Fibroblast of upper back skin (primary cell): ENCODE data around the gene ZBED4.
A peak's percentile ranks its signal among the peaks of the same experiment; 100 is the strongest.

Experiments used
- DNase-seq: peaks from one replicate; pipeline ENCODE4 v3.0.0-alpha.2; 2013

The ZBED4 gene

DNA sequence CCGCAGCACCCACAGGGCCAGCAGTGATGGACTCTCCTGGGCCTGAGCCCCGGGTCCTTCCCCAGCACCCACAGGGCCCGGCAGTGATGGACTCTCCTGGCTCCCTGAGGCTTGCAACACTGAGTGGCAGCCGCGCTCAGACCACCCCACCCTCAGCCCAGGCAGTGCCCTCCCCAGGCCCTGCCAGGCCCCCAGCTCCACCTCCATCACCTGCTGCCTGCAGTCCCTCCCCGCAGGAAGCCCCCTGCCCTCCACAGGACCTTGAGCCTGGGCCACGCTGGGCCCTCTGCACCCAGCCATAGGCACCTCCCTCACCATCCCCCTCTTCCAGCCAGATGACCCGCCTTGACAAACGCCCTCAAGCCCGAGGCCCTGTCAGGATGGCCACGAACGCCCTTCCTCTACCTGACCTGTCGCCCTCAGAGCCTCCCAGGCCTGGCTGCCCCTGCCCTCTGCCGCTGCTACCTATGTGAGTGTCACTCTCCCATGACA lies 53.2 kb downstream of the ZBED4 start:
- DNase-seq = no peak

- no peak for DNase-seq
These were observed 54.2 kb downstream of the ZBED4 start for GRCh38 chr22:49907807-49908206.

DNA sequence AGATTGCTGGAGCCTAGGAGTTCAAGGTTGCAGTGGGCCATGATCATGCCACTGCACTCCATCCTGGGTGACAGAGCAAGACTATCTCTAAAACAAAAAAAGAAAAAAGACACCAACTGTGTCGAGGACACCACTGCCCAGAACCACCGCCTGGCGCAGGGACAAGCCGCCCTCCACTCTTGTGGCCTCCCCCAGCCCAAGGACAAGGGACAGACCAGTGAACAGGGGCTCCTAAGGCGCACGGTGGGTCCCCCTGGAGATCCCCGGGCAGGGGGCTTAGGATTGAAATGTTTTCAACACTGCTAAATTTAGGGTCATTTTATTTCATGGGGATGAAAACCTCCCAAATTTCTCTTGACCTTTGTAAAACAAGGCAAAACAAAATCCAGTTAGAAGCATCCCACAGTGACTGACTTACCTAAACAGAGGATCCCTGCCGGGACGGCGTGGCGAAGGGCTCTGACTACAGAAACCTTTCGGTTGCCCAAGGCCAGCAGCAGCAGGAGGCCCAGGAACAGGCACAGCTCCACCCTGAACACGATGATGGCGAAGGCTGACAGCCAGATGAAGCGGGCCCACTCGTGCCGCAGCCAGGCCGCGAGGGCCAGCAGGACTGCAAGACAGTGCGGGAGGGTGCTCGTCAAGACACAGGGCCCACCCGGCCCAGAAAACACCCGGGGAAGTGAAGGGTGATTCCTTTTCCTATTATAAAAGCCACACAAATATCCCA lies 56.0 kb downstream of the ZBED4 start:
- DNase-seq = no peak

GRCh38 chr22:49910229-49911155 lies 56.8 kb downstream of the ZBED4 start:
- no peak for DNase-seq

GRCh38 chr22:49911881-49912625 lies 58.4 kb downstream of the ZBED4 start:
- DNase-seq = no peak

DNA sequence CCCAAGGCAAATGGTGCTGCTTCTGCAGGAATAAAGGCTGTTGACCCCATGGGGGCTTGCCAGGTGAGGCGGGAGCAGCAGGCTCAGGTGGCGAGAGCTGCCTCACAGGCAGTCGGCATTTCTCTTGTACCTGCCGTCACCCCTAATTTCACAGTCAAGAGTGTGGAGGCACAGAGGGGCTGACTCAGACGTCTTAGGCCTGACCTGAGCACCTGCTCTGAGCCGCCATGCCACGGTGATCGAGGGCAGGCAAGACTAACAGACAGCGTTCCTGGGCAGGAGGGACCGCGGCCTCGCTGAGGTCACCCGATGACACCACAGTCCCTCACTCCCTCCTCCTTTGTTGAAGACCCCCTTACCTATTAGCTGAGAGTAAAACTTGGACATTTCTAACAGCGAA lies 59.4 kb downstream of the ZBED4 start:
- DNase-seq = no peak

DNA sequence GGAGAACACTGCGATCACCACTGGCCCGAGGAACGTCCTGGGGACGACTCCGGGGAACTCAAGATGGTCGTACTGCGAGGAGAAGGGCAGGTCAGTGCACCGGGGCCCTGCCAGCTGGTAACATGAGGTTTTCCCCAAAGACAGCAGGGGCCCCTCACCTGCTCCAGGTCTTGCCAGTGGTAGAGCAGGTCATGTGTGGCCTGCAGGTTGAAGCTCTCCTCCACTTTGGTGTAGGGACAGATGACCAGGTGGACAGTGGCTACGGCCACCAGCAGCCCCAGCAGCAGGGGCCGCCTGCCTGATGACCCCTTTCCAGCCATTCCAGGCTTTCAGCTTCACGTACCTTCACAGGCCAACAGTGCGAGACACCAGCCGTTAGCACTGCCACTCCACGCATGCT lies 59.8 kb downstream of the ZBED4 start:
- DNase-seq = no peak

DNA sequence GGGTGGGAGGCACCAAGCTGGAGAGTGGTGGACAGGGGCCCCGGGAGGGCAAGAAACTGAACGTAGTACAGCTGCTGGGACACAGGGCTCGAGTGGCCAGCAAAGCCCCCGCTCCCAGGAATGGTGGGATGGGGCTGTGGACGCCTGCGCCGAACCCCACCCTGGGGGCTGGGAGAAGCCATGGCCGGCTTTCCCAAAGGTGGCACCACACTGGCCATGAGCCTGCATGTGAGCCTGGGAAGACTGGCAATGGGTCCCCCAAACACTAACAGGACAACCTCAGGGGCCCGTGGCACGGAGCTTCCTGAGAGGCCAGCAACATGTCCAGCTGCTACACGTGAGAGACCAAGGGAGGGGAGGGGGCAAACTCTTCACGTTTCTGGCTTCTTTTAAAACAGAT lies 60.6 kb downstream of the ZBED4 start:
- no peak for DNase-seq

GRCh38 chr22:49915610-49916009 lies 62.0 kb downstream of the ZBED4 start:
- no peak for DNase-seq

DNA sequence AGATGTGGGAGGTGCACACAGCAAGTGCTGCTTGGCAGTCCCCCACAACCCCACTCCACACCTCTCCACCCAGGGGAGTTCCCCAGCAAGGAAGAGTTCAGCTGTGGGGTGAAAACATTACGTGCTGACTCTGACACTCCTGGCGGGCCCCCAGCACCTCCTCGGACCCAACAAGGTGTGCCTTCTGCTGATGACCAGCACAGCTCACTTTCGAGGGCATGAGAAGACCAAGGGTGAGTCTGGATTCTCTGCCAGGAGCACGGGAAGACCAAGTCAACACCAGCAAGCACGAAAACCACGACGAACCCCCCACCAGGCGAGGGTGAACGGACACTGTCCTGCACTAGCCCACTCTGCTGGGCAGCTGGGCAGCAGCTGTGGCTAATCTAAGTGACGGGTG lies 63.2 kb downstream of the ZBED4 start:
- DNase-seq = no peak

- DNase-seq = peak; percentile 97
These were observed 64.6 kb downstream of the ZBED4 start, which contains the start of the genes ALG12 and CRELD2 for GRCh38 chr22:49917974-49918910. ALG12 (minus strand) TSS chr22:49918438; CDS start chr22:49913765, 4,673 bp downstream. CRELD2 (plus strand) TSS chr22:49918634; CDS start chr22:49918770, 136 bp downstream.

GRCh38 chr22:49918911-49919881 lies 65.6 kb downstream of the ZBED4 start:
- no peak for DNase-seq

- DNase-seq = no peak
These were observed 67.2 kb downstream of the ZBED4 start for GRCh38 chr22:49920859-49921258.

- DNase-seq = no peak
These were observed 68.0 kb downstream of the ZBED4 start for GRCh38 chr22:49921508-49922278.

DNA sequence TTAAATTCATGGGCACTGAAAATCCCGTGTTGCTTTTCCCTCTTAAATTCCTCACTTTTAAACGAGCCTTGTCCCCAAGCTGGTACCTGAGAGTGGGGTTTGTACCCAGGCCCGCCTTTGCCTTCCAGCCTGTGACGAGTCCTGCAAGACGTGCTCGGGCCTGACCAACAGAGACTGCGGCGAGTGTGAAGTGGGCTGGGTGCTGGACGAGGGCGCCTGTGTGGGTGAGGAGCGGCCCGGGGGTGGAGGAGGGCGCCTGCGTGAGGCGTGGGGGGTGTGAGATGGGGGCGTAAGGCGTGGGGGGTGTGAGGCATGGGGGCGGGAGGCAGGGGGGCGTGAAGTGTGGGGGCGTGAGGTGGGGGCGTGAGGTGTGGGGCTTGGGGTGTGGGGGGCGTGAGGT lies 68.8 kb downstream of the ZBED4 start:
- DNase-seq = no peak

- DNase-seq = no peak
These were observed 69.3 kb downstream of the ZBED4 start for GRCh38 chr22:49922926-49923325.

GRCh38 chr22:49923445-49923844 lies 69.8 kb downstream of the ZBED4 start:
- DNase-seq = no peak

GRCh38 chr22:49924113-49924833 lies 70.6 kb downstream of the ZBED4 start:
- DNase-seq = no peak

- DNase-seq = no peak
These were observed 72.0 kb downstream of the ZBED4 start for GRCh38 chr22:49925525-49926128.
